ENCODE data around the gene BANF2. TPM values are rescaled to one million over a fixed set of nuclear protein-coding genes. Genes with fewer than 3 reads are reported as not detected.
A peak's percentile ranks its signal among the peaks of the same experiment; 100 is the strongest.

The BANF2 gene
- total and polyA plus RNA-seq, 2 of the 13 experiments (the other 11 are each of a cell fraction or from before 2014, with no cell fraction given), result 0.35 TPM; not detected in 1

GRCh38 chr20:17682103-17682888 is 17.5 kb upstream of the BANF2 start, which contains the start of gene RRBP1 (continued):
- TF ChIP-seq HBP1 (CRISPR knock-in tag; IDR thresholded peaks at IDR 0.05; ENCODE audit: low read depth) (peak; percentile 89; the same call in 1 of the 2 replicates), ZFP36L2 (CRISPR knock-in tag; IDR thresholded peaks at IDR 0.05) (peak; percentile 89; the same call in 1 of the 2 replicates), MLXIP (CRISPR knock-in tag; IDR thresholded peaks at IDR 0.05; ENCODE audit: borderline replicate concordance) (peak; percentile 83; the same call in 1 of the 2 replicates), ZSCAN12 (CRISPR knock-in tag; IDR thresholded peaks at IDR 0.05) (peak; percentile 97), AGO2 (optimal IDR thresholded peaks at IDR 0.05; ENCODE audit: low read depth, low read length) (peak; percentile 88), ETS1 (CRISPR knock-in tag; IDR thresholded peaks at IDR 0.05) (0 out of 2 replicates have a peak, but pooled peaks have one; percentile 88), NFATC3 (CRISPR knock-in tag; IDR thresholded peaks at IDR 0.05) (peak; percentile 88; the same call in 1 of the 2 replicates), ZNF280D (CRISPR knock-in tag; IDR thresholded peaks at IDR 0.05) (peak; percentile 97), DDIT3 (CRISPR knock-in tag; IDR thresholded peaks at IDR 0.05) (peak; percentile 81; the same call in 1 of the 2 replicates), E2F2 (CRISPR knock-in tag; IDR thresholded peaks at IDR 0.05; ENCODE audit: borderline replicate concordance) (peak; percentile 95; the same call in 1 of the 2 replicates), TAF1 (CRISPR knock-in tag; IDR thresholded peaks at IDR 0.05) (peak; percentile 100), ZBED4 (CRISPR knock-in tag; IDR thresholded peaks at IDR 0.05; ENCODE audit: borderline replicate concordance) (peak; percentile 95; the same call in 1 of the 2 replicates)

Measured in HepG2 (cell line).